Glutamatergic neuron (in vitro differentiated cells): Measurements from ENCODE around the gene MAB21L3. TPM values are rescaled to one million over a fixed set of nuclear protein-coding genes. Genes with fewer than 3 reads are reported as not detected.
"Not testable (repeated sequence)": the region's sequence is repeated elsewhere in the genome, so short reads cannot be mapped to it uniquely, and the experiment has no call there.

Experiments
- DNase-seq: peaks from one replicate; pipeline ENCODE4 v3.0.0; 2022
- H3K27ac Mint-ChIP-seq: one replicate; pipeline ENCODE4 v1.8.0; 2020; ENCODE audit warnings: mild to moderate bottlenecking, mixed read lengths, inconsistent platforms; ENCODE audit not compliant: unreplicated experiment
- H3K27me3 Mint-ChIP-seq: one replicate; pipeline ENCODE4 v1.8.0; 2020; ENCODE audit warnings: mild to moderate bottlenecking, moderate library complexity, mixed read lengths, inconsistent platforms; ENCODE audit not compliant: unreplicated experiment
- H3K36me3 Mint-ChIP-seq: one replicate; pipeline ENCODE4 v1.8.0; 2020; ENCODE audit warnings: mild to moderate bottlenecking, mixed read lengths, inconsistent platforms; ENCODE audit not compliant: unreplicated experiment
- H3K4me1 Mint-ChIP-seq: one replicate; pipeline ENCODE4 v1.8.0; 2020; ENCODE audit warnings: mild to moderate bottlenecking, low read depth, mixed read lengths, inconsistent platforms; ENCODE audit not compliant: unreplicated experiment
- H3K4me3 Mint-ChIP-seq: one replicate; pipeline ENCODE4 v1.8.0; 2020; ENCODE audit warnings: mild to moderate bottlenecking, mixed read lengths, inconsistent platforms; ENCODE audit not compliant: unreplicated experiment
- H3K9me3 Mint-ChIP-seq: one replicate; pipeline ENCODE4 v1.8.0; 2020; ENCODE audit warnings: mild to moderate bottlenecking, moderate library complexity, mixed read lengths, inconsistent platforms; ENCODE audit not compliant: unreplicated experiment
- CTCF ChIP-seq: fragments of 200-600 bp; sonication (generic); IDR thresholded peaks from one replicate; pipeline ENCODE4 v1.5.0; 2021; ENCODE audit not compliant: partially characterized antibody, unreplicated experiment
- total RNA-seq: library from RNA; stranded (reverse); fragmentation: NEBNext Ultra II Directional; extraction: Animal tissue kit (Norgen Biotek cat#: 25700); gene quantifications from one replicate; pipeline ENCODE4 v1.2.1, GENCODE V29; 2021; ENCODE audit not compliant: unreplicated experiment

MAB21L3 gene
- total RNA-seq, 1 donor from 2014 or later = 0.22 TPM

DNA sequence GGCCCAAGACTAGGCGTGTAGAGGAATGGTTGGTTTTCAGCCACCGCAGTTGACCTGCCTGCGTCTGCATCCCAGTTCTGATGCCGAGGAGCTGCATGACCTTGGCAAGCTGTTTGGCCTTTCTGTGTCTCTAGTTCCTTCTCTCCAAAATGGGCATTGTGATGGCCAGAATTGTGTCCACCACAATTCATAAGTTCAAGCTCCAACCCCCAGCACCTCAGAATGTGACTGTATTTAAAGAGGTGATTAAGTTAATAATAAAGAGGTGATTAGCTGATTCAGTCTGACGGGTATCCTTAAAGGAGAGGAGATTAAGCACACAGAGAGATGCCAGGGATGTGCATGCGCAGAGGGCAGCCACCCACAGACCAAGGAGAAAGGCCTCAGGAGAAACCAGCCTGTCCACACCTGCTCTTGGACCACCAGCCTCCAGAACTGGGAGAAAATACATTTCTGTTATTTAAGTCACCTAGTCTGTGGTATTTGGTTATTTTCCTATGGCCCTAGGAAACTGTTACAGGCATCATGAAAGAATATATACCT, 28.5 kb downstream of the MAB21L3 start:
- H3K4me3 Mint-ChIP-seq = no peak overlapping the region
- H3K27ac Mint-ChIP-seq = no peak overlapping the region
- peaks cover 4% of the 10 kb centered on the region for H3K9me3 Mint-ChIP-seq
- H3K36me3 Mint-ChIP-seq = peaks cover 12% of the 10 kb centered on the region
- H3K4me1 Mint-ChIP-seq = peaks cover 2% of the 10 kb centered on the region
- no peak for DNase-seq
- no peak for TF ChIP-seq CTCF
- peaks cover 2% of the 10 kb centered on the region for H3K27me3 Mint-ChIP-seq

DNA sequence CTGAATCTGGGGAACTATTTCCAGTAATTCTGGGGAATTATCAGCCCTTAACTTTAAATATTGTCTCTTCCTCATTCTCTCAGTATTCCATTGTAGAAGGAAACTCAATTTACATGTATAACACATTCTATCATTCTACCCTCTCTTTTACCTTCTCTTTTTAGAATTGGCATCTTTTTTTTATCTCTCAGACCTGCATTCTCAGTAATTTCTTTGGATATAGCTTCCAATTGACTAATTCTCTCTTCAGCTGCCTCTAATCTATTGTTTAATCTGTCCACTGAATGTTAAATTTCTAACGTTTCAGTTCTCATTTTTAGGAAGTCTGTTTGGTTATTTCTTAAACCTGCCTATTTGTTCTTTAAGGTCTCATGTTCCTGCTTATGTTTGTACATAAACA, 33.0 kb downstream of the MAB21L3 start:
- Mint-ChIP-seq H3K4me1 (peaks cover 5% of the 10 kb centered on the region), H3K27ac (no peak overlapping the region), H3K27me3 (peaks cover 9% of the 10 kb centered on the region), H3K9me3 (peaks cover 22% of the 10 kb centered on the region), H3K36me3 (peaks cover 29% of the 10 kb centered on the region), H3K4me3 (no peak overlapping the region)
- no peak for DNase-seq
- no peak for TF ChIP-seq CTCF

DNA sequence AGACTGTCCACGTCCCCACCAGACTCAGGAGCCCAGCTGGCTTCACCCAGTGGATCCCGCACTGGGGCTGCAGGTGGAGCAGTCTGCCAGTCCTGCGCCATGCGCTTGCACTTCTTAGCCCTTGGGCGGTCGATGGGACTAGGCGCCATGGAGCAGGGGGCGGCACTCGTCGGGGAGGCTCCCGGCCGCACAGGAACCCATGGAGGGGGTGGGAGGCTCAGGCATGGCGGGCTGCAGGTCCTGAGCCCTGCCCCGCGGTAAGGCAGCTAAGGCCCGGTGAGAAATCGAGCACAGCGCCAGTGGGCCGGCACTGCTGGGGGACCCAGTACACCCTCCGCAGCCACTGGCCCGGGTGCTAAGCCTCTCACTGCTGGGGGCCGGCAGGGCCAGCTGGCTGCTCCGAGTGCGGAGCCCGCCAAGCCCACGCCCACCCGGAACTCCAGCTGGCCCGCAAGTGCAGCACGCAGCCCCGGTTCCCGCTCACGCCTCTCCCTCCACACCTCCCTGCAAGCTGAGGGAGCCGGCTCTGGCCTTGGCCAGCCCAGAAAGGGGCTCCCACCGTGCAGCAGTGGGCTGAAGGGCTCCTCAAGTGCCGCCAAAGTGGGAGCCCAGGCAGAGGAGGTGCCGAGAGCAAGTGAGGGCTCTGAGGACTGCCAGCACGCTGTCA, 35.4 kb downstream of the MAB21L3 start:
- H3K4me1 Mint-ChIP-seq, DNase-seq, H3K4me3 Mint-ChIP-seq, H3K27me3 Mint-ChIP-seq, H3K27ac Mint-ChIP-seq: not testable (repeated sequence)
- H3K9me3 Mint-ChIP-seq = peaks cover 20% of the 10 kb centered on the region
- H3K36me3 Mint-ChIP-seq = peaks cover 30% of the 10 kb centered on the region

- H3K27me3 Mint-ChIP-seq = peaks cover 9% of the 10 kb centered on the region
- no peak for DNase-seq
- H3K4me1 Mint-ChIP-seq = peaks cover 4% of the 10 kb centered on the region
- no peak for TF ChIP-seq CTCF
- H3K27ac Mint-ChIP-seq = no peak overlapping the region
- peaks cover 30% of the 10 kb centered on the region for H3K36me3 Mint-ChIP-seq
- H3K4me3 Mint-ChIP-seq = no peak overlapping the region
- H3K9me3 Mint-ChIP-seq = peaks cover 20% of the 10 kb centered on the region
Observed at GRCh38 chr1:116147114-116147510, 35.9 kb downstream of the MAB21L3 start.

GRCh38 chr1:116147972-116148371, 36.8 kb downstream of the MAB21L3 start:
- peaks cover 9% of the 10 kb centered on the region for H3K27me3 Mint-ChIP-seq
- DNase-seq = no peak
- no peak for TF ChIP-seq CTCF
- peaks cover 4% of the 10 kb centered on the region for H3K4me1 Mint-ChIP-seq
- H3K4me3 Mint-ChIP-seq = no peak overlapping the region
- peaks cover 20% of the 10 kb centered on the region for H3K9me3 Mint-ChIP-seq
- peaks cover 30% of the 10 kb centered on the region for H3K36me3 Mint-ChIP-seq
- H3K27ac Mint-ChIP-seq = no peak overlapping the region
